AG04449 (cell line): Measurements from ENCODE around the gene DOCK10.

Source experiments
- CTCF ChIA-PET: fragments of 350-600 bp; formaldehyde crosslinking; extraction: SDS; loops from one replicate; lab custom pipeline; 2021; ENCODE audit warnings: antibody characterized with exemption; lab: Yijun Ruan, JAX
- POLR2A ChIA-PET: fragments of 400-600, 350-600 bp; formaldehyde crosslinking; extraction: SDS; loops from one replicate; lab custom pipeline; 2020; ENCODE audit warnings: antibody characterized with exemption, inconsistent platforms; lab: Yijun Ruan, JAX
- DNase-seq: peaks from one replicate; pipeline ENCODE4 v3.0.0-alpha.2; 2010; ENCODE audit warnings: low read depth, low spot score
- H3K4me3 ChIP-seq: 2 replicates; pipeline ENCODE4 v1.5.1; 2011; ENCODE audit warnings: low read depth, mild to moderate bottlenecking, control low read depth, low read length
- TF ChIP-seq, protein P1 (sequence below): IDR thresholded peaks from one replicate; pipeline ENCODE4 v1.5.1; 2011; ENCODE audit warnings: mild to moderate bottlenecking, moderate library complexity, low read length, control low read depth, inconsistent platforms; ENCODE audit not compliant: insufficient read depth; ENCODE audit errors: missing control alignments

DOCK10 gene

GRCh38 chr2:225033440-225034318, 8.6 kb downstream of the DOCK10 start:
- CTCF ChIA-PET = interaction anchor here (1.3 to 1.7 kb wide), 2 partner anchors 9 to 32 kb away, joined by 3 to 6 read pairs; partner anchors contain the start of gene DOCK10

DNA sequence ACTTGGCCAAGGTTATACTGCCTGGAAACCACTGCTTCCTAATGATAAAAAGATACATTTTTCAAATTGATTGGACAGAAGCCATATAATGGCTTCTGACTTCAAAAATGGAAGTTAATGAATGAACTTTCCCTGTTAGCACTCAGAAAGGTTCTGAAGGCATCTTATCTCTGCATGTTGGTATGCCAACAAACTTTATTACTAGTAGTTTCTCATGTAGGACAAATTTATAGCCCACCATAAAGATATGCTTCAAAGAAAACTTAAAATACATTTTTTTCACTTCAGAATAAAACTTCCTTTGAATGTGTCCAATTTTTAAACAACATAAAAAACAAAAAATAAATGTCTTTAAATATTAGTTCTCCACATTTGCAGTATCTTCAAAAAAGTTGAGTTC, 10.0 kb downstream of the DOCK10 start:
- DNase-seq = no peak
- ChIA-PET CTCF (interaction anchor here (1.3 kb wide), 1 partner anchor 10 kb away, joined by 3 read pairs; the partner anchor contains the start of gene DOCK10), POLR2A (no interaction called here)
- TF ChIP-seq, protein P1, sequence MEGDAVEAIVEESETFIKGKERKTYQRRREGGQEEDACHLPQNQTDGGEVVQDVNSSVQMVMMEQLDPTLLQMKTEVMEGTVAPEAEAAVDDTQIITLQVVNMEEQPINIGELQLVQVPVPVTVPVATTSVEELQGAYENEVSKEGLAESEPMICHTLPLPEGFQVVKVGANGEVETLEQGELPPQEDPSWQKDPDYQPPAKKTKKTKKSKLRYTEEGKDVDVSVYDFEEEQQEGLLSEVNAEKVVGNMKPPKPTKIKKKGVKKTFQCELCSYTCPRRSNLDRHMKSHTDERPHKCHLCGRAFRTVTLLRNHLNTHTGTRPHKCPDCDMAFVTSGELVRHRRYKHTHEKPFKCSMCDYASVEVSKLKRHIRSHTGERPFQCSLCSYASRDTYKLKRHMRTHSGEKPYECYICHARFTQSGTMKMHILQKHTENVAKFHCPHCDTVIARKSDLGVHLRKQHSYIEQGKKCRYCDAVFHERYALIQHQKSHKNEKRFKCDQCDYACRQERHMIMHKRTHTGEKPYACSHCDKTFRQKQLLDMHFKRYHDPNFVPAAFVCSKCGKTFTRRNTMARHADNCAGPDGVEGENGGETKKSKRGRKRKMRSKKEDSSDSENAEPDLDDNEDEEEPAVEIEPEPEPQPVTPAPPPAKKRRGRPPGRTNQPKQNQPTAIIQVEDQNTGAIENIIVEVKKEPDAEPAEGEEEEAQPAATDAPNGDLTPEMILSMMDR = no peak
- no peak overlapping the region for H3K4me3 ChIP-seq

More at GRCh38 chr2:225033440-225034318, 8.6 kb downstream of the DOCK10 start:
- H3K4me3 ChIP-seq = no peak overlapping the region
- DNase-seq = no peak
- TF ChIP-seq, protein P1 = no peak
- POLR2A ChIA-PET = interaction anchor here (0.5 kb wide), 1 partner anchor 11 kb away, joined by 3 read pairs; no protein-coding TSS in a partner anchor

DNA sequence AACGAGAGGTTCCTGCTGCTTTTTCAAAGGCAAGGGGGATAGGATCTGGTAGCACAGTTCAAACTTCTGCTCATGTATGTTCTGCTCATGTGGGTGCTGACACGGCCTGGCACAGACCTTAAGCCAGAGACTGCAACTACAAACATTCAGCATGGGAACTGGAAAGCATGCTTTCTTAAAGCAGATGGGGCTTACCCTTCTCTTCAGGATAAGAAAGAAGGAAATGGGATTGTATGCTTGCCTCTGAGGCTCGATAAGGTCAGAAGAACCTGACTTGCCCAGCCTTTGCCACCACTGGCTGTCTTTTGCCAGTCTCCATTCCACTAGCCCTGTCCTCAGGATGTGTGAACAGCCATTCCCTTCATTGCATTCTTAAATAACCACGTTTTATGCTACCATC, 10.7 kb downstream of the DOCK10 start:
- DNase-seq = no peak
- TF ChIP-seq, protein P1 = no peak
- no peak overlapping the region for H3K4me3 ChIP-seq
- ChIA-PET POLR2A (no interaction called here), CTCF (no interaction called here)

DNA sequence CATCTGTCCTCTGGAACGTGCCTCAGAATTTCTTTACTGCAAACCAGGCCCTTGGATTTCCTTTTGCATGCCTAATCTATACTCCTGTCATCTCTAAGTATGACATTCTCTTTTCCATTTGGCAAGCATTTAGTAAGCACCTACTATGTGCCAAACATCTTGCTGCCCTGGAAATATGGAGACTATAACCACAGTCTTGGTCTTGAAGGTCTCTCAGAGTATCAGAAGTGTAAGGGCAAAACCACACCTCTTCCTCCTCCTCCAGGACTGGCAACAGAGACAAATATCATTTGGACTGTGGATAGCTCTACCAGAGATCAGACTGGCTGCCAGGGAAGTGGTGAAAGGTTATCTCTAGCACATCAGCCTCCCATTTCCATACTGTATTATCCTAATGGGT, 11.4 kb downstream of the DOCK10 start:
- no peak overlapping the region for H3K4me3 ChIP-seq
- POLR2A ChIA-PET = no interaction called here
- CTCF ChIA-PET = no interaction called here
- DNase-seq = no peak
- TF ChIP-seq, protein P1 = no peak

DNA sequence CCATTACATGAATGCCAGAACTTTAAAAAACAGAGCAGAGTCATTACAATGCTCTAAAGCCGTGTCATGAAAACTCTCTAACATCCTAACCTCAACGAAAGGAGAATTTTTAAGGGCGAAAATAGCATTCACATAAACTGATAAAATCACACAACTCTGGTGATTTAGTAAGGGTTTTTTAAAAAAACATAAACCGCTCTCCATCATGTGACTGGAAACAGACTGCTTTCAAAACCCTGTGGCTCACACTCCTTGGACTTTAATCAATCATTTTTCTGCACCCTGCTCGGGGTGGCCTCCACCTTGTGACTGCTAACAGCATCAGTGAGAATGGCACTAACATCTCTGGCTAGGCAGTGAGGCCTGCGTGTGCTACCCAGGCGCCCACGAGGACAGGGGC, 12.1 kb downstream of the DOCK10 start:
- CTCF ChIA-PET = interaction anchor here (1.5 kb wide), 1 partner anchor 8 kb away, joined by 3 read pairs; no protein-coding TSS in a partner anchor
- POLR2A ChIA-PET = no interaction called here
- H3K4me3 ChIP-seq = no peak overlapping the region
- TF ChIP-seq, protein P1 = no peak
- DNase-seq = no peak

GRCh38 chr2:225028572-225028971, 13.7 kb downstream of the DOCK10 start:
- CTCF ChIA-PET = interaction anchor here (1.5 to 1.8 kb wide), 4 partner anchors 10 to 20 kb away, joined by 3 to 6 read pairs (median 4); partner anchors contain the start of gene DOCK10
- TF ChIP-seq, protein P1 = no peak
- no peak overlapping the region for H3K4me3 ChIP-seq
- DNase-seq = no peak
- POLR2A ChIA-PET = no interaction called here
